Endothelial cell (in vitro differentiated cells): Measurements from ENCODE around the gene LIPI. TPM values are rescaled to one million over a fixed set of nuclear protein-coding genes. Genes with fewer than 3 reads are reported as not detected.

Experiments
- DNase-seq: peaks from one replicate; pipeline ENCODE4 v3.0.0; 2021; ENCODE audit warnings: low spot score
- H3K27ac Mint-ChIP-seq: one replicate; pipeline ENCODE4 v1.8.0; 2021; ENCODE audit warnings: mixed read lengths, inconsistent platforms; ENCODE audit not compliant: unreplicated experiment
- H3K27me3 Mint-ChIP-seq: one replicate; pipeline ENCODE4 v1.8.0; 2021; ENCODE audit warnings: mild to moderate bottlenecking, moderate library complexity, mixed read lengths, inconsistent platforms; ENCODE audit not compliant: unreplicated experiment
- H3K36me3 Mint-ChIP-seq: one replicate; pipeline ENCODE4 v1.8.0; 2021; ENCODE audit warnings: mild to moderate bottlenecking, low read depth, mixed read lengths, inconsistent platforms; ENCODE audit not compliant: unreplicated experiment
- H3K4me1 Mint-ChIP-seq: one replicate; pipeline ENCODE4 v1.8.0; 2021; ENCODE audit warnings: mild to moderate bottlenecking, mixed read lengths, inconsistent platforms; ENCODE audit not compliant: unreplicated experiment
- H3K4me3 Mint-ChIP-seq: one replicate; pipeline ENCODE4 v1.8.0; 2021; ENCODE audit warnings: mild to moderate bottlenecking, mixed read lengths, inconsistent platforms; ENCODE audit not compliant: unreplicated experiment
- H3K9me3 Mint-ChIP-seq: one replicate; pipeline ENCODE4 v1.8.0; 2021; ENCODE audit warnings: mixed read lengths, inconsistent platforms; ENCODE audit not compliant: unreplicated experiment
- CTCF ChIP-seq: fragments of 200-600 bp; sonication (generic); IDR thresholded peaks from one replicate; pipeline ENCODE4 v1.5.0; 2021; ENCODE audit warnings: antibody characterized with exemption; ENCODE audit not compliant: unreplicated experiment
- long read RNA-seq: library from polyadenylated mRNA; unstranded; transcript quantifications from one replicate; pipeline ENCODE4 v2.0.0, GENCODE V29; 2020; ENCODE audit not compliant: unreplicated experiment
- total RNA-seq: library from RNA; stranded (reverse); fragmentation: NEBNext Ultra II Directional; extraction: Animal tissue kit (Norgen Biotek cat#: 25700); gene quantifications from one replicate; pipeline ENCODE4 v1.2.1, GENCODE V29; 2021; ENCODE audit not compliant: unreplicated experiment

LIPI gene
- total RNA-seq: not detected
- long read RNA-seq: 0 reads

- DNase-seq: no peak
- Mint-ChIP-seq H3K27me3 (no peaks in the 10 kb centered on the region), H3K4me3 (no peak within 1 kb of the TSS), H3K4me1 (no peaks in the 10 kb centered on the region), H3K9me3 (no peaks in the 10 kb centered on the region), H3K36me3 (no peaks in the 10 kb centered on the region), H3K27ac (no peak within 1 kb of the TSS)
- TF ChIP-seq CTCF: no peak
Observed at GRCh38 chr21:14210738-14211137, at the start of gene LIPI. TSS of gene LIPI (minus strand) at chr21:14210955. CDS start at chr21:14210845, 110 bp downstream.

- no peaks in the 10 kb centered on the region for H3K36me3 Mint-ChIP-seq
- H3K27me3 Mint-ChIP-seq: peaks cover 4% of the 10 kb centered on the region
Observed at GRCh38 chr21:14260174-14260764, 49.5 kb upstream of the LIPI start.

DNA sequence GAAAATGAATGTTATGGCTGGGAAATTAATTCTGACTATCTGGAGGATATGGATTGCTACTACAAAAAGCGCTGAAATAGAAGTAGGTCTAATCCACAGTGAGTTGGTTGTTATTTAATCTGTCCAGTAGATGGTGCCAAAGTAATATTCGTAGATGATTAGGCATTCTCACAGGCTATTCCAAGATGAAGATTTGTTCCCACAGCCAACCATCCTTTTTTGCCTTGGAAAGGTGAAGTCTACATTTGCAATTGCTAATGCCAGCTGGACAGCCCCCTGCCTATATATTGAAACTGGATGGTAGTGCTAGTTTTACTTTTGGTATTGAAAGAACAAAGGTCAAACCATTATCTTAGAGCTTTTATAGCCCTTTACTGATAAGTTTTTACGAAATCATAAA, 49.0 kb upstream of the LIPI start:
- no peak overlapping the region for H3K27ac Mint-ChIP-seq
- TF ChIP-seq CTCF: no peak
- no peaks in the 10 kb centered on the region for H3K9me3 Mint-ChIP-seq
- peaks cover 4% of the 10 kb centered on the region for H3K27me3 Mint-ChIP-seq
- H3K36me3 Mint-ChIP-seq: no peaks in the 10 kb centered on the region
- no peak for DNase-seq
- H3K4me3 Mint-ChIP-seq: no peak overlapping the region
- no peaks in the 10 kb centered on the region for H3K4me1 Mint-ChIP-seq

More at GRCh38 chr21:14260174-14260764, 49.5 kb upstream of the LIPI start:
- no peaks in the 10 kb centered on the region for H3K4me1 Mint-ChIP-seq
- TF ChIP-seq CTCF: no peak
- H3K4me3 Mint-ChIP-seq: no peak overlapping the region
- H3K27ac Mint-ChIP-seq: no peak overlapping the region
- no peak for DNase-seq
- no peaks in the 10 kb centered on the region for H3K9me3 Mint-ChIP-seq

- no peaks in the 10 kb centered on the region for H3K27me3 Mint-ChIP-seq
- H3K4me1 Mint-ChIP-seq: peaks cover 4% of the 10 kb centered on the region
- no peak overlapping the region for H3K4me3 Mint-ChIP-seq
- no peak overlapping the region for H3K27ac Mint-ChIP-seq
- DNase-seq: no peak
- TF ChIP-seq CTCF: no peak
- H3K9me3 Mint-ChIP-seq: no peaks in the 10 kb centered on the region
- no peaks in the 10 kb centered on the region for H3K36me3 Mint-ChIP-seq
Observed at GRCh38 chr21:14251336-14251735, 40.6 kb upstream of the LIPI start.

GRCh38 chr21:14245711-14246110, 35.0 kb upstream of the LIPI start:
- no peak for DNase-seq
- Mint-ChIP-seq H3K4me1 (no peaks in the 10 kb centered on the region), H3K27me3 (no peaks in the 10 kb centered on the region), H3K36me3 (no peaks in the 10 kb centered on the region), H3K9me3 (no peaks in the 10 kb centered on the region), H3K4me3 (no peak overlapping the region), H3K27ac (no peak overlapping the region)
- no peak for TF ChIP-seq CTCF
